OCI-LY1 (cell line): ENCODE measurements around the gene SUPT3H.

Source experiments
- CTCF ChIP-seq: fragments of 200-600 bp; sonication (generic), shearing (Covaris generic); IDR thresholded peaks from 2 replicates; pipeline ENCODE4 v1.5.1; 2017; ENCODE audit warnings: mild to moderate bottlenecking, antibody characterized with exemption, low read length, moderate library complexity, mixed read lengths
- EZH2 ChIP-seq: fragments of 200-600 bp; sonication (generic), shearing (Covaris generic); IDR thresholded peaks from 2 replicates; pipeline ENCODE4 v1.8.0; 2017; ENCODE audit warnings: borderline replicate concordance, mixed run types, mild to moderate bottlenecking, antibody characterized with exemption, low read length, moderate library complexity, mixed read lengths

GRCh38 chr6:44956396-44956795 lies 421.3 kb downstream of the SUPT3H start:
- no peak for TF ChIP-seq CTCF
- TF ChIP-seq EZH2, result no peak
